GM12875 (cell line): ENCODE results near the gene TXNL4B.

Experiments
- H3K4me3 ChIP-seq: one replicate; pipeline ENCODE4 v1.5.1; 2011; ENCODE audit warnings: low read depth, low read length, control low read depth
- TF ChIP-seq, protein P1 (sequence below): IDR thresholded peaks from 2 replicates; pipeline ENCODE4 v1.5.1; 2011; ENCODE audit warnings: low read depth, mild to moderate bottlenecking, control low read depth, inconsistent platforms, low read length, moderate library complexity, borderline replicate concordance; ENCODE audit not compliant: insufficient read depth

The TXNL4B gene

DNA sequence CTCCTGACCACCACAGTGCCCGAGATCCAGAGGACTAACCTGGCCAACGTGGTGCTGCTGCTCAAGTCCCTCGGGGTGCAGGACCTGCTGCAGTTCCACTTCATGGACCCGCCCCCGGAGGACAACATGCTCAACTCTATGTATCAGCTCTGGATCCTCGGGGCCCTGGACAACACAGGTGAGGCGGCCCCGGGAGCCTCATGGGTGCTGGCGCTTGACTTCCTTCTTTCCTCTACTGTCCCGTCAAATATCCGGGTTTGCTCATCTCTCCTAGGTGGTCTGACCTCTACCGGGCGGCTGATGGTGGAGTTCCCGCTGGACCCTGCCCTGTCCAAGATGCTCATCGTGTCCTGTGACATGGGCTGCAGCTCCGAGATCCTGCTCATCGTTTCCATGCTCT is 14.0 kb upstream of the TXNL4B start:
- TF ChIP-seq, protein P1, sequence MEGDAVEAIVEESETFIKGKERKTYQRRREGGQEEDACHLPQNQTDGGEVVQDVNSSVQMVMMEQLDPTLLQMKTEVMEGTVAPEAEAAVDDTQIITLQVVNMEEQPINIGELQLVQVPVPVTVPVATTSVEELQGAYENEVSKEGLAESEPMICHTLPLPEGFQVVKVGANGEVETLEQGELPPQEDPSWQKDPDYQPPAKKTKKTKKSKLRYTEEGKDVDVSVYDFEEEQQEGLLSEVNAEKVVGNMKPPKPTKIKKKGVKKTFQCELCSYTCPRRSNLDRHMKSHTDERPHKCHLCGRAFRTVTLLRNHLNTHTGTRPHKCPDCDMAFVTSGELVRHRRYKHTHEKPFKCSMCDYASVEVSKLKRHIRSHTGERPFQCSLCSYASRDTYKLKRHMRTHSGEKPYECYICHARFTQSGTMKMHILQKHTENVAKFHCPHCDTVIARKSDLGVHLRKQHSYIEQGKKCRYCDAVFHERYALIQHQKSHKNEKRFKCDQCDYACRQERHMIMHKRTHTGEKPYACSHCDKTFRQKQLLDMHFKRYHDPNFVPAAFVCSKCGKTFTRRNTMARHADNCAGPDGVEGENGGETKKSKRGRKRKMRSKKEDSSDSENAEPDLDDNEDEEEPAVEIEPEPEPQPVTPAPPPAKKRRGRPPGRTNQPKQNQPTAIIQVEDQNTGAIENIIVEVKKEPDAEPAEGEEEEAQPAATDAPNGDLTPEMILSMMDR: no peak
- H3K4me3 ChIP-seq: no peak overlapping the region

GRCh38 chr16:72105978-72106377 is 12.6 kb upstream of the TXNL4B start:
- TF ChIP-seq, protein P1: no peak
- H3K4me3 ChIP-seq: no peak overlapping the region

- no peak overlapping the region for H3K4me3 ChIP-seq
- TF ChIP-seq, protein P1: no peak
Observed at GRCh38 chr16:72104905-72105304, 11.5 kb upstream of the TXNL4B start.

GRCh38 chr16:72101195-72101594 is 7.8 kb upstream of the TXNL4B start:
- no peak overlapping the region for H3K4me3 ChIP-seq
- TF ChIP-seq, protein P1: no peak

DNA sequence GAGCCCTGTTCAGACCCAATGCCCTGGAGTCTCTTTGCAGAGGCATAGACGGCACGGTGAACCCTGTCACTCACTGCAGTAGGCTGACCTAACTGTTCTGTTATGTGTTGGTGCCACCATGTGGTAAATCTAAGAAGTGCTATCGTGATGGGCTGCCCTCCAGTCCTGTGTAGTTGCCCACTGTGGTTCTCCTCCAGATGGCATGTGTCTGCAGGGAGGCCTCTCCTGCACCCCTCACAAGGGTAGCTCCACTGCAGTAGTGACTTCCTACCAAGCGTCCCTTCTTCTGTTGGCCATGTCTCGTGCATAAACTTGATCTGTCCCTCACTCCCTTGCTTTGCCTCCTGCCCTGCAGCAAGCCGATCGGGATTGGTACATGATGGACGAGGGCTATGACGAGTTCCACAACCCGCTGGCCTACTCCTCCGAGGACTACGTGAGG is 6.0 kb upstream of the TXNL4B start:
- no peak overlapping the region for H3K4me3 ChIP-seq
- TF ChIP-seq, protein P1: peak; percentile 62; the same call in 1 of the 2 replicates

DNA sequence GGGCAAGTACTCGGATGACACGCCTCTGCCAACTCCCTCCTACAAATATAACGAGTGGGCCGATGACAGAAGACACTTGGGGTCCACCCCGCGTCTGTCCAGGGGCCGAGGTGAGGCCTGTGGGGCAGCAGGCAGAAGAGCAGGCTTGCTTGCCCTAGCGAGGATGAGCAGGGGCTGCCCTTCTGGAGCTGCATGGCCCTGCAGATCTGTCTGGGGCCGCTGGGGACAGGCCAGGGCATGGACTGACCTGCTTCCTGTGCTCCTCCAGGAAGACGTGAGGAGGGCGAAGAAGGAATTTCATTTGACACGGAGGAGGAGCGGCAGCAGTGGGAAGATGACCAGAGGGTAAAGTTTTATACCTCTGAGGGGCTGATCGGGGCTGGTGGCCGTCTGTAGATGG is 5.5 kb upstream of the TXNL4B start:
- TF ChIP-seq, protein P1: no peak
- no peak overlapping the region for H3K4me3 ChIP-seq

- H3K4me3 ChIP-seq: peak overlapping the region; percentile 90
- TF ChIP-seq, protein P1: no peak
Observed at GRCh38 chr16:72094266-72094610, 818 bp upstream of the TXNL4B start.
